Stimulated activated CD4-positive, alpha-beta T cell treated with anti-CD3 and anti-CD28 coated beads, Interleukin-15, amount 100 ng/mL, for 48 hours (primary cell): ENCODE results near the gene FLNB.

Experiments used
- DNase-seq, 2 donors: peaks; one replicate each; pipeline ENCODE4 v3.0.0-alpha.2; 2020; ENCODE audit warnings: low read depth in 2 of 2

FLNB gene

GRCh38 chr3:58029842-58030584 is 21.8 kb downstream of the FLNB start:
- no peak for DNase-seq

DNA sequence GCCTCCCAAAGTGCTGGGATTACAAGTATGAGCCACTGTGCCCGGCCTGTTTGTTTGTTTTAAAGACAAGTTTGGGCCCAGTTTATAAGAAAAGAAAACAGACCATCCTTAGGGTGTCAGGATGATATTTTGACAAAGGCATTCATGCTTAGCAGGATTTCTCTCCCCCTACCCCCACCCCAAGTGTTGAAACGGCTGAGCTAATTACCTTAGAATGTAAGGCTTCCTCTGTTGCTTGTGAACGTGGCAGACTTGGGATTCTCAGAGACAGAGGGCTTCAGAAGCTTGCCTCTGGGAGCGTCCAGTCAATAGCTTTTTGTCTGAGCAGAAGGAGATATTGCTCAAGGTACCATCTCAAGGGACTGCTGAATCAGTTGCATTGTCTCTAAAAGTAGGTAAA is 24.0 kb downstream of the FLNB start:
- no peak for DNase-seq

- peak in 1 of 2 donors; percentile 20 for DNase-seq
Measured at GRCh38 chr3:58034738-58035523, 26.7 kb downstream of the FLNB start.

GRCh38 chr3:58035524-58036255 is 27.5 kb downstream of the FLNB start:
- no peak for DNase-seq

- DNase-seq: no peak
Measured at GRCh38 chr3:58036293-58037032, 28.2 kb downstream of the FLNB start.

GRCh38 chr3:58037141-58037910 is 29.1 kb downstream of the FLNB start:
- no peak for DNase-seq

GRCh38 chr3:58038675-58039292 is 30.6 kb downstream of the FLNB start:
- no peak for DNase-seq

GRCh38 chr3:58039601-58040000 is 31.4 kb downstream of the FLNB start:
- DNase-seq: no peak

GRCh38 chr3:58041182-58041825 is 33.1 kb downstream of the FLNB start:
- DNase-seq: no peak

DNA sequence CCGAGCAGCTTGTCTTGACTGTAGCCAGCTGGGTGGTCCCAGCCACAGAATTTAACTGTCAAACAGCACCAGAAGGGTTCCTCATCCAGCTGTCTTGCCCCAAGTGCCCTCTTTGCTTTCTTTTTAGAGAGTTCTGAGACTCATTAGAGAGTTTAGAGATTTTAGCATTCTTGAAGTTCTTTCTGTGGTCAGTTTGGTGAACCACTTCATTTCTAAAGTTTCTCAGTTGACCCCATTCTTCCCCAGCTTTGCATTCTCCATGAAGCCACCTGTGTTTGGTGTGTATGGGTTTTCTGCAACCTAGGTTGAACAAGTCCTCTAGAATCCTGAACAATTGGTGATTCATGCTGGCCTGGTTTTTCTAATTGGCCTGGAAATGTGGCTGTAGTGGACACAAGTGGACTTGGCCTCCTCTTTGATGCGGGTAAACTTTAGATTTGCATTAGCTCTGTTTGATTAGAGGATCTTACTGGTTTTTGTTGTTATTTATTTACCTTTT is 33.7 kb downstream of the FLNB start:
- no peak for DNase-seq

- DNase-seq: no peak
Measured at GRCh38 chr3:58042947-58043707, 34.9 kb downstream of the FLNB start.

DNA sequence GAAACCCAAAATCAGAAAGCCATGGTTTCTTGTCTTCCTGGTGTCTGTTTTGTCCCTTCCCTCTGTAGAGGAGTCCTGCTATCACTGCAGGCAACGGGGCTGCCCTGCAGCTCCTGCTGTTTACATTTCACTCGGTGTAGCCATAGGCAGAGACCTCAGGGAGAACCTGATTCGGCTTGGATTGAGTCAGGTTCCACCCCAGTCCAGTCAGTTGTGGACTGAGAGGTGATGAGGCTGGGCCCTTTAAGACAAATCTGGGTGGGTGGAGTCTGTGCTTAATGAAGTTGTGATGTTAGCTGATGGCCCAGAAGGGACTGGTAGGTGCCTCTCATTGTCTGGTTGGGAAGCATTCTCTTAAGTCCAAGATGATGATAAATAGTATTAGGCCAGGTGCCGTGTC is 35.7 kb downstream of the FLNB start:
- no peak for DNase-seq

GRCh38 chr3:58044691-58045483 is 36.7 kb downstream of the FLNB start:
- no peak for DNase-seq

GRCh38 chr3:58047826-58048225 is 39.6 kb downstream of the FLNB start:
- no peak for DNase-seq

DNA sequence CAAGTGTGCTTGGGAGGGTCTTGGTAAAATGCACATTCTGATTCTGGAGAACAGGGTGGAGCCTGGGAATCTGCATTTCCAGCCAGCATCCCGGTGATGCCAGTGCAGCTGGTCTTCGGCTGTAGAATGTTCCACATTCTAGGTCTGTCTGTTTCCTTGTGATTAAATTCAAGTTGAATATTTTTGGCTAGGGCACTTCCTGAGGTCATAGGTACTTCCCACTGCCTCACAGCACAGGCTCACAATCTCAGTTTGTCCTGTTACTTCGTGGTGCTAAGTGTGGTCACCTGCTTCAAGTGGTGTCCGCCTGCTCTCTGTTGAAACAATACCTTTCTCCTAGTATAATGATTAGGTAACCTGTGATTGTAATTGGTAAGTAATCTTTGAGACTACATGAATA is 40.1 kb downstream of the FLNB start:
- DNase-seq: no peak

DNA sequence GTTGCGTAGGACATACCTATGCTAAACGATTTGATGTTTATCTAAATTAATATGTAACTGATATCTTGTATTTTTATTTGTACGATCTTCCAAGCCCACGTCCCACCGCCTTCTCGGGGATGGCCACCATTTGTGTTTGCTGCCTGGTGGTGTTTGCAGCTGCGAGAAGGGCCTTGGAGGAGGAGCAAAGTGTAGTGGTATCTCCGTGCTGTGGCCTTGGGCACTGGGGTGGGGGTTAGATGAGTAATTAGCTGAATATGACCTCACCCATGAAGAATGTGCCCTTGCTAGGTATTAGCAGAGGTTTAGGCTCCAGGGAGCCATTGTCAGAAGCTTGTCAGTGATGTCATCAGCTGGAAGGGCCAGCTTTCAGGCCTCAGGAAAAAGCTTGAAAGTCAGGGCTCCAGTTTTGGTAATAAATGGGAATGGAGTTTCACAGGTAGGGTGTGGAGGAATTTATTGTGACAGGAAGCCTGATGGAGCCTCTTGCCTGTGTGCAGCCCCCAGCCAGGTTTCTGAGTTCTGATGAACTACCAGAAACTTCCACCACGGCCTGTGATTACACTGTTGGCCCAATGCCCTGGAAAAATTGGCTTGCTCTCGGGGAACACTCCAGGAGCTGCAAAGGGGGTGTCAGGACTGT is 41.0 kb downstream of the FLNB start:
- no peak for DNase-seq

DNA sequence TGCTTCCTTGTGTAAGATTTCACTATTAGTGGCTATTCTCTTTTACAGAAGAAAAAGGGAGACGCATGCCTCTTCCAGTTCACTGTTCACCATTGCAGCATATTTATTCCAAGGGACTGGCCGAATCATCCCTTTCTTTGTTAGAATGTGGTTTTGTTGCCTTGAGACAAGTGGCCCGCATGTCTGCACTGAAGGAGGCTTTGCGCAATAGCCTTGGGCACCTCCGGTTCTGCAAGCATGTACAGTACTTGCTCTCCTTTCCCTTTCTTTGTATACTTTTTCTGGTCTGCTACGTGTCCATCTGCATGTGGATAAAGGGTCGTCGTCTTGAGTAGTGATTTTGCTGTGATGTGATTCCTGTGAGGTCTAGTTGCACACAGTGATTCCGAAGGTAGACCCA is 43.0 kb downstream of the FLNB start:
- no peak for DNase-seq
